SU-DHL-6 (cell line): ENCODE results near the gene GZMB.

ENCODE experiments used
- H2AFZ ChIP-seq: fragments of 200-600 bp; sonication (generic); 2 replicates; pipeline ENCODE4 v1.6.1; 2014; ENCODE audit warnings: low read depth, mild to moderate bottlenecking, moderate library complexity, mixed read lengths, antibody characterized with exemption, low read length; ENCODE audit not compliant: severe bottlenecking
- H3F3A ChIP-seq: fragments of 200-600 bp; shearing (Covaris generic); 2 replicates; pipeline ENCODE4 v1.6.0; 2016; ENCODE audit warnings: antibody characterized with exemption, mild to moderate bottlenecking; ENCODE audit not compliant: insufficient read depth
- H3K27ac ChIP-seq: fragments of 200-600 bp; sonication (generic); 2 replicates; pipeline ENCODE4 v1.5.1; 2016; ENCODE audit warnings: low read depth, mild to moderate bottlenecking, low read length, moderate library complexity, mixed read lengths
- H3K27me3 ChIP-seq: fragments of 200-600 bp; sonication (generic), shearing (Covaris generic); 2 replicates; pipeline ENCODE4 v1.6.0; 2014; ENCODE audit warnings: mild to moderate bottlenecking, low read length
- H3K36me3 ChIP-seq: fragments of 200-600 bp; sonication (generic); 2 replicates; pipeline ENCODE4 v1.6.1; 2014; ENCODE audit warnings: mild to moderate bottlenecking, low read length, mixed read lengths
- H3K4me2 ChIP-seq: fragments of 300-600, 200-600 bp; shearing (Covaris generic), sonication (generic); 2 replicates; pipeline ENCODE4 v1.6.0; 2014; ENCODE audit warnings: low read length, low read depth, mild to moderate bottlenecking; ENCODE audit not compliant: poor library complexity, severe bottlenecking
- H3K4me3 ChIP-seq: fragments of 200-600 bp; sonication (generic); 2 replicates; pipeline ENCODE4 v1.5.1; 2014; ENCODE audit warnings: antibody characterized with exemption, low read length, mild to moderate bottlenecking, mixed read lengths; ENCODE audit not compliant: insufficient read depth, poor library complexity, severe bottlenecking
- H3K79me2 ChIP-seq: fragments of 200-600 bp; sonication (generic); 2 replicates; pipeline ENCODE4 v1.6.1; 2014; ENCODE audit warnings: mild to moderate bottlenecking, low read length, moderate library complexity; ENCODE audit not compliant: insufficient read depth
- H3K9ac ChIP-seq: fragments of 200-600 bp; sonication (generic); 2 replicates; pipeline ENCODE4 v1.7.0; 2014; ENCODE audit warnings: mild to moderate bottlenecking, low read length
- H3K9me2 ChIP-seq: fragments of 200-600 bp; sonication (generic); replicated peaks from 2 replicates; pipeline ENCODE4 v1.6.1; 2014; ENCODE audit warnings: low read length; ENCODE audit not compliant: insufficient read depth
- H3K9me3 ChIP-seq: fragments of 200-600 bp; sonication (generic); 2 replicates; pipeline ENCODE4 v1.6.1; 2014; ENCODE audit warnings: low read length, mixed read lengths; ENCODE audit not compliant: insufficient read depth
- H4K20me1 ChIP-seq: fragments of 200-600 bp; sonication (generic); 2 replicates; pipeline ENCODE4 v1.6.1; 2014; ENCODE audit warnings: low read depth, mild to moderate bottlenecking, antibody characterized with exemption, low read length, moderate library complexity, mixed read lengths
- EZH2phosphoT487 ChIP-seq: fragments of 200-600 bp; sonication (generic), shearing (Covaris generic); conservative IDR thresholded peaks from 2 replicates; pipeline ENCODE4 v1.6.1; 2018; ENCODE audit warnings: mild to moderate bottlenecking, antibody characterized with exemption, low read length, moderate library complexity, mixed read lengths
- TF ChIP-seq, protein P1 (sequence below): fragments of 200-600 bp; sonication (generic); IDR thresholded peaks from one replicate; pipeline ENCODE4 v1.5.1; 2017; ENCODE audit warnings: antibody characterized with exemption, mild to moderate bottlenecking, low read length, moderate library complexity; ENCODE audit not compliant: insufficient read depth, poor library complexity, severe bottlenecking

GZMB gene, protein sequence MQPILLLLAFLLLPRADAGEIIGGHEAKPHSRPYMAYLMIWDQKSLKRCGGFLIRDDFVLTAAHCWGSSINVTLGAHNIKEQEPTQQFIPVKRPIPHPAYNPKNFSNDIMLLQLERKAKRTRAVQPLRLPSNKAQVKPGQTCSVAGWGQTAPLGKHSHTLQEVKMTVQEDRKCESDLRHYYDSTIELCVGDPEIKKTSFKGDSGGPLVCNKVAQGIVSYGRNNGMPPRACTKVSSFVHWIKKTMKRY

DNA sequence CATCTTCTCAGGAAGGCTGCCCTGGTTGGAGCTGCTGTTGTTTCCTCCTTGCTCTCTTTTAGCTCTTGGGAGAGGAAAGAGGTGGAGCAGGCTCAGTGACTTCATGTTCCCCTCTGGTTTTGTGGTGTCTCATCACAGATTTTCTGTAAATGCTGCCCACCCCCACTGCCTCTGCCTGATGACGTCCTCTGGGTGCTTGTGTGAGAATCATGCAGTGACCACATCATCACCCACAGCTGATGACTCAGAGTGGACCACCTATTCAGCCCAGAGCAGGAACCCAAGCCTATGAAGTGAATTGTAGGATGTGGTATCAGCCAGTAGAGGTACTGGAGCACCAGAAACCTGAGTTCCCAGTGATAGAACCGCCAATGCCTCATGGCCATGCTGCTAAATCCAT is at the start of gene GZMB:
Gene GZMB, minus strand, starts transcription at position 33 of the 400 bp plus-strand sequence. Its CDS starts 30 bp downstream, at position 3.
- Histone ChIP-seq H4K20me1 (no peaks in the 10 kb centered on the region), H3K9me2 (no peaks in the 10 kb centered on the region), H3F3A (no peaks in the 10 kb centered on the region), H3K4me3 (no peak within 1 kb of the TSS), H3K79me2 (no peaks in the 10 kb centered on the region), H3K27ac (no peak within 1 kb of the TSS), H3K9me3 (no peaks in the 10 kb centered on the region), H2AFZ (no peak within 1 kb of the TSS), H3K4me2 (no peak within 1 kb of the TSS), H3K27me3 (no peaks in the 10 kb centered on the region), H3K9ac (no peak within 1 kb of the TSS), H3K36me3 (no peaks in the 10 kb centered on the region)
- no peak for TF ChIP-seq EZH2phosphoT487
- TF ChIP-seq, protein P1, sequence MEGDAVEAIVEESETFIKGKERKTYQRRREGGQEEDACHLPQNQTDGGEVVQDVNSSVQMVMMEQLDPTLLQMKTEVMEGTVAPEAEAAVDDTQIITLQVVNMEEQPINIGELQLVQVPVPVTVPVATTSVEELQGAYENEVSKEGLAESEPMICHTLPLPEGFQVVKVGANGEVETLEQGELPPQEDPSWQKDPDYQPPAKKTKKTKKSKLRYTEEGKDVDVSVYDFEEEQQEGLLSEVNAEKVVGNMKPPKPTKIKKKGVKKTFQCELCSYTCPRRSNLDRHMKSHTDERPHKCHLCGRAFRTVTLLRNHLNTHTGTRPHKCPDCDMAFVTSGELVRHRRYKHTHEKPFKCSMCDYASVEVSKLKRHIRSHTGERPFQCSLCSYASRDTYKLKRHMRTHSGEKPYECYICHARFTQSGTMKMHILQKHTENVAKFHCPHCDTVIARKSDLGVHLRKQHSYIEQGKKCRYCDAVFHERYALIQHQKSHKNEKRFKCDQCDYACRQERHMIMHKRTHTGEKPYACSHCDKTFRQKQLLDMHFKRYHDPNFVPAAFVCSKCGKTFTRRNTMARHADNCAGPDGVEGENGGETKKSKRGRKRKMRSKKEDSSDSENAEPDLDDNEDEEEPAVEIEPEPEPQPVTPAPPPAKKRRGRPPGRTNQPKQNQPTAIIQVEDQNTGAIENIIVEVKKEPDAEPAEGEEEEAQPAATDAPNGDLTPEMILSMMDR, result no peak

DNA sequence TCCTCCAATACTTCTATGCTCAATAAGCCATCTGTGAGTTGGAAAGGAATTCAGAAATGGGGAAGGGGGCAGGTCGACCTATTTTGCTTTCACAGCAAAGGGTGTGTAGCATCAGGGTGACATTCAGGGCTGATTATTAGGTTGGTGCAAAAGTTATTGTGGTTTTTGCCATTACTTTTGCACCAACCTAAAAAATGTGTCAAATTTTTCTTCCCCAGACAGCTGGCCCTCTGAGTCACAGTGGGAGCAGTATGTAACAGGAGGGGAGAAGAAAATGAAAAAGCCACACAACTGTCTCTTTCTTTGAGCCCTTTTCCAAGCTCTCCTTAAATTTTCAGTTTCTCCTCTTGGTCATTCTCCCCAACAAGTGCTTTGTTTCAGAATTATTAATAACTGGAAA is 47.1 kb upstream of the GZMB start:
- H3K79me2 ChIP-seq, result no peaks in the 10 kb centered on the region
- no peak overlapping the region for H2AFZ ChIP-seq
- H3F3A ChIP-seq, result no peaks in the 10 kb centered on the region
- no peaks in the 10 kb centered on the region for H3K9me3 ChIP-seq
- H3K4me3 ChIP-seq, result no peak overlapping the region
- H3K36me3 ChIP-seq, result no peaks in the 10 kb centered on the region
- H3K27ac ChIP-seq, result no peak overlapping the region
- no peak overlapping the region for H3K9ac ChIP-seq
- no peaks in the 10 kb centered on the region for H4K20me1 ChIP-seq
- no peak for TF ChIP-seq EZH2phosphoT487
- TF ChIP-seq, protein P1, result no peak
- H3K4me2 ChIP-seq, result no peak overlapping the region
- H3K9me2 ChIP-seq, result no peaks in the 10 kb centered on the region
- no peaks in the 10 kb centered on the region for H3K27me3 ChIP-seq

DNA sequence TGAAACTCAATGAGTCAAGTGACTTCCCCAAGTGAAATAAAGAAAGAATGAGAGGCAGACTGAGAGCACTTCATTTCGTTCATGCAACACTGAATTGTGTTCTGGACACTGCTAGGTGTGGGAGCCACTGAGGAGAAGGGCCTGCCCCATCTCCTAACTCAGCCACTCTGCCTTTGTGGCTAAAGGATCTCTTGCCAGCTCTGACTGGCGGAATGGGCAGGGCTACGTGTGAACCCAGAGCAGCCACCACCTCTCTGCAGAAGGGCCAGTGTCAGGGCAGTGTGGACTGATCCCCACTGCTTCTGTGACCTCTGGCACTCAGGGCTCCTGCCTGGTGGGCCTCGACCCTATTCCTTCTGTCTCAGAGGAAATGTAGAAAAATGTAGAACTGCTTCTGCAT is 46.5 kb upstream of the GZMB start:
- Histone ChIP-seq H3K4me2 (no peak overlapping the region), H3K9me2 (no peaks in the 10 kb centered on the region), H3K9ac (no peak overlapping the region), H3K36me3 (no peaks in the 10 kb centered on the region), H4K20me1 (no peaks in the 10 kb centered on the region), H3K27ac (no peak overlapping the region), H3F3A (no peaks in the 10 kb centered on the region), H2AFZ (no peak overlapping the region), H3K27me3 (no peaks in the 10 kb centered on the region), H3K4me3 (no peak overlapping the region), H3K9me3 (no peaks in the 10 kb centered on the region), H3K79me2 (no peaks in the 10 kb centered on the region)
- TF ChIP-seq, protein P1, result no peak
- no peak for TF ChIP-seq EZH2phosphoT487
